MM.1S (cell line): ENCODE data around the gene MTX1.

Experiments
- DNase-seq: peaks from one replicate; pipeline ENCODE4 v3.0.0-alpha.2; 2015
- H2AFZ ChIP-seq: fragments of 300-600 bp; sonication (generic); 2 replicates; pipeline ENCODE4 v1.6.0; 2016; ENCODE audit warnings: antibody characterized with exemption, low read length
- H3F3A ChIP-seq: fragments of 300-600 bp; sonication (generic); 2 replicates; pipeline ENCODE4 v1.6.1; 2016; ENCODE audit warnings: mild to moderate bottlenecking, antibody characterized with exemption, low read length, moderate library complexity, mixed read lengths; ENCODE audit not compliant: insufficient read depth
- H3K27ac ChIP-seq: fragments of 300-600 bp; sonication (generic); 2 replicates; pipeline ENCODE4 v1.5.1; 2016; ENCODE audit warnings: mild to moderate bottlenecking, low read length
- H3K27me3 ChIP-seq: fragments of 300-600 bp; sonication (generic); replicated peaks from 2 replicates; pipeline ENCODE4 v1.6.0; 2016; ENCODE audit warnings: low read length; ENCODE audit not compliant: insufficient read depth
- H3K36me3 ChIP-seq: fragments of 300-600 bp; sonication (generic); replicated peaks from 2 replicates; pipeline ENCODE4 v1.6.1; 2016; ENCODE audit warnings: mild to moderate bottlenecking, low read length, mixed read lengths; ENCODE audit not compliant: insufficient read depth
- H3K4me1 ChIP-seq: fragments of 300-600 bp; sonication (generic); 2 replicates; pipeline ENCODE4 v1.6.1; 2016; ENCODE audit warnings: low read length, mixed read lengths
- H3K4me2 ChIP-seq: fragments of 300-600 bp; sonication (generic); 2 replicates; pipeline ENCODE4 v1.6.0; 2016; ENCODE audit warnings: low read depth, low read length
- H3K4me3 ChIP-seq: fragments of 300-600 bp; sonication (generic); 2 replicates; pipeline ENCODE4 v1.5.1; 2016; ENCODE audit warnings: low read length, mixed read lengths
- H3K79me2 ChIP-seq: fragments of 300-600 bp; sonication (generic); 2 replicates; pipeline ENCODE4 v1.6.1; 2016; ENCODE audit warnings: mixed run types, low read length, mixed read lengths
- H3K9ac ChIP-seq: fragments of 300-600 bp; sonication (generic); 2 replicates; pipeline ENCODE4 v1.6.1; 2016; ENCODE audit warnings: low read length, mixed read lengths
- H3K9me2 ChIP-seq: fragments of 300-600 bp; sonication (generic); replicated peaks from 2 replicates; pipeline ENCODE4 v1.6.1; 2016; ENCODE audit warnings: mild to moderate bottlenecking, low read length, mixed read lengths; ENCODE audit not compliant: insufficient read depth
- H3K9me3 ChIP-seq: fragments of 300-600 bp; sonication (generic); replicated peaks from 2 replicates; pipeline ENCODE4 v1.6.1; 2016; ENCODE audit warnings: mild to moderate bottlenecking, low read length, mixed read lengths; ENCODE audit not compliant: insufficient read depth
- H4K20me1 ChIP-seq: fragments of 300-600 bp; sonication (generic); 2 replicates; pipeline ENCODE4 v1.6.1; 2016; ENCODE audit warnings: mild to moderate bottlenecking, low read length, moderate library complexity, mixed read lengths; ENCODE audit not compliant: insufficient read depth
- CTCF ChIP-seq: fragments of 300-600 bp; sonication (generic); IDR thresholded peaks from 2 replicates; pipeline ENCODE4 v1.5.1; 2016; ENCODE audit warnings: antibody characterized with exemption, low read length, mixed read lengths
- EZH2 ChIP-seq: fragments of 300-600 bp; sonication (generic); optimal IDR thresholded peaks from 2 replicates; pipeline ENCODE3; 2017; ENCODE audit warnings: low read depth, mild to moderate bottlenecking, antibody characterized with exemption, low read length, mixed read lengths
- EZH2phosphoT487 ChIP-seq: fragments of 300-600 bp; sonication (generic); IDR thresholded peaks from 2 replicates; pipeline ENCODE4 v1.6.1; 2018; ENCODE audit warnings: antibody characterized with exemption, low read length

Gene MTX1

GRCh38 chr1:155178441-155179111, 29.9 kb upstream of the MTX1 start:
- Histone ChIP-seq H3K27ac (no peak overlapping the region), H2AFZ (no peak overlapping the region), H3K4me3 (no peak overlapping the region), H3K9me2 (no peaks in the 10 kb centered on the region), H3F3A (no peaks in the 10 kb centered on the region), H3K4me2 (no peak overlapping the region), H3K79me2 (no peaks in the 10 kb centered on the region), H3K36me3 (no peaks in the 10 kb centered on the region), H4K20me1 (no peaks in the 10 kb centered on the region), H3K27me3 (peaks cover 65% of the 10 kb centered on the region), H3K9me3 (no peaks in the 10 kb centered on the region), H3K4me1 (peaks cover 10% of the 10 kb centered on the region), H3K9ac (no peak overlapping the region)
- TF ChIP-seq EZH2 (no peak), EZH2phosphoT487 (no peak), CTCF (no peak)
- no peak for DNase-seq

GRCh38 chr1:155179112-155180031, 29.1 kb upstream of the MTX1 start:
- Histone ChIP-seq H4K20me1 (no peaks in the 10 kb centered on the region), H3K9me3 (no peaks in the 10 kb centered on the region), H3F3A (no peaks in the 10 kb centered on the region), H3K27me3 (peaks cover 65% of the 10 kb centered on the region), H3K9me2 (no peaks in the 10 kb centered on the region), H3K9ac (no peak overlapping the region), H3K79me2 (no peaks in the 10 kb centered on the region), H3K4me1 (0 out of 2 replicates have a peak, but pooled peaks cover 2% of the 10 kb centered on the region), H3K27ac (no peak overlapping the region), H3K4me2 (no peak overlapping the region), H2AFZ (no peak overlapping the region), H3K4me3 (no peak overlapping the region), H3K36me3 (no peaks in the 10 kb centered on the region)
- DNase-seq, result no peak
- no peak for TF ChIP-seq CTCF
- TF ChIP-seq EZH2phosphoT487, result no peak
- no peak for TF ChIP-seq EZH2

- no peaks in the 10 kb centered on the region for H4K20me1 ChIP-seq
- H3K4me3 ChIP-seq, result no peak overlapping the region
- H3K9me3 ChIP-seq, result no peaks in the 10 kb centered on the region
- H3K79me2 ChIP-seq, result no peaks in the 10 kb centered on the region
- no peak overlapping the region for H2AFZ ChIP-seq
- peaks cover 13% of the 10 kb centered on the region for H3K4me1 ChIP-seq
- H3F3A ChIP-seq, result no peaks in the 10 kb centered on the region
- TF ChIP-seq CTCF (no peak), EZH2 (no peak), EZH2phosphoT487 (no peak)
- no peak overlapping the region for H3K27ac ChIP-seq
- no peak for DNase-seq
- no peak overlapping the region for H3K4me2 ChIP-seq
- no peak overlapping the region for H3K9ac ChIP-seq
- no peaks in the 10 kb centered on the region for H3K9me2 ChIP-seq
- H3K27me3 ChIP-seq, result peaks cover 49% of the 10 kb centered on the region
- H3K36me3 ChIP-seq, result no peaks in the 10 kb centered on the region
Observed at GRCh38 chr1:155181371-155182051, 27.0 kb upstream of the MTX1 start.
